ENCODE measurements around the gene RPTOR. TPM values are rescaled to one million over a fixed set of nuclear protein-coding genes. Genes with fewer than 3 reads are reported as not detected.

The RPTOR gene
- total RNA-seq, 3 donors from 2014 or later, result 76.1 to 98.3 (median 89.5) TPM

GRCh38 chr17:80671039-80671824 is 126.6 kb downstream of the RPTOR start:
- Mint-ChIP-seq H3K36me3 (ENCODE audit: insufficient read depth) (peaks cover 9% of the 10 kb centered on the region), H3K4me3 (no peak overlapping the region), H3K27me3 (ENCODE audit: low read depth) (no peaks in the 10 kb centered on the region), H3K9me3 (no peaks in the 10 kb centered on the region), H3K4me1 (ENCODE audit: low read depth) (peaks cover 75% of the 10 kb centered on the region)
- ATAC-seq, result no peak
- no peak for DNase-seq

- ATAC-seq, result no peak
- H3K9me3 Mint-ChIP-seq, result no peaks in the 10 kb centered on the region
- no peaks in the 10 kb centered on the region for H3K27me3 Mint-ChIP-seq (ENCODE audit: low read depth)
- H3K4me3 Mint-ChIP-seq, result no peak overlapping the region
- peaks cover 8% of the 10 kb centered on the region for H3K36me3 Mint-ChIP-seq (ENCODE audit: insufficient read depth)
- no peak for DNase-seq
- peaks cover 74% of the 10 kb centered on the region for H3K4me1 Mint-ChIP-seq (ENCODE audit: low read depth)
Measured at GRCh38 chr17:80671825-80672110, 127.1 kb downstream of the RPTOR start.

GRCh38 chr17:80673152-80673920 is 128.7 kb downstream of the RPTOR start:
- DNase-seq, result no peak
- H3K36me3 Mint-ChIP-seq (ENCODE audit: insufficient read depth), result peaks cover 8% of the 10 kb centered on the region
- no peaks in the 10 kb centered on the region for H3K9me3 Mint-ChIP-seq
- no peak for ATAC-seq
- no peaks in the 10 kb centered on the region for H3K27me3 Mint-ChIP-seq (ENCODE audit: low read depth)
- no peak overlapping the region for H3K4me3 Mint-ChIP-seq
- peaks cover 74% of the 10 kb centered on the region for H3K4me1 Mint-ChIP-seq (ENCODE audit: low read depth)

- Mint-ChIP-seq H3K27me3 (ENCODE audit: low read depth) (no peaks in the 10 kb centered on the region), H3K4me1 (ENCODE audit: low read depth) (peaks cover 75% of the 10 kb centered on the region), H3K4me3 (no peak overlapping the region), H3K36me3 (ENCODE audit: insufficient read depth) (peaks cover 3% of the 10 kb centered on the region), H3K9me3 (no peaks in the 10 kb centered on the region)
- DNase-seq (no peak), ATAC-seq (no peak)
Measured at GRCh38 chr17:80675438-80676095, 130.9 kb downstream of the RPTOR start.

GRCh38 chr17:80676096-80676466 is 131.4 kb downstream of the RPTOR start:
- peaks cover 70% of the 10 kb centered on the region for H3K4me1 Mint-ChIP-seq (ENCODE audit: low read depth)
- ATAC-seq (no peak), DNase-seq (no peak)
- no peak overlapping the region for H3K4me3 Mint-ChIP-seq
- H3K27me3 Mint-ChIP-seq (ENCODE audit: low read depth), result no peaks in the 10 kb centered on the region
- no peaks in the 10 kb centered on the region for H3K9me3 Mint-ChIP-seq
- peaks cover 3% of the 10 kb centered on the region for H3K36me3 Mint-ChIP-seq (ENCODE audit: insufficient read depth)

- no peak for ATAC-seq
- H3K36me3 Mint-ChIP-seq (ENCODE audit: insufficient read depth), result peaks cover 3% of the 10 kb centered on the region
- H3K9me3 Mint-ChIP-seq, result no peaks in the 10 kb centered on the region
- H3K27me3 Mint-ChIP-seq (ENCODE audit: low read depth), result no peaks in the 10 kb centered on the region
- H3K4me3 Mint-ChIP-seq, result no peak overlapping the region
- DNase-seq, result no peak
- H3K4me1 Mint-ChIP-seq (ENCODE audit: low read depth), result peaks cover 65% of the 10 kb centered on the region
Measured at GRCh38 chr17:80676564-80676963, 131.9 kb downstream of the RPTOR start.

- no peaks in the 10 kb centered on the region for H3K9me3 Mint-ChIP-seq
- peak overlapping the region; percentile 29 for H3K4me3 Mint-ChIP-seq
- ATAC-seq, result peak in 1 of 2 donors; percentile 9
- no peaks in the 10 kb centered on the region for H3K27me3 Mint-ChIP-seq (ENCODE audit: low read depth)
- H3K4me1 Mint-ChIP-seq (ENCODE audit: low read depth), result peaks cover 67% of the 10 kb centered on the region
- no peak for DNase-seq
- H3K36me3 Mint-ChIP-seq (ENCODE audit: insufficient read depth), result peaks cover 3% of the 10 kb centered on the region
Measured at GRCh38 chr17:80677214-80677756, 132.6 kb downstream of the RPTOR start.

GRCh38 chr17:80679816-80680215 is 135.2 kb downstream of the RPTOR start:
- Mint-ChIP-seq H3K4me3 (peak overlapping the region; percentile 7), H3K36me3 (ENCODE audit: insufficient read depth) (peaks cover 11% of the 10 kb centered on the region), H3K27me3 (ENCODE audit: low read depth) (no peaks in the 10 kb centered on the region), H3K9me3 (no peaks in the 10 kb centered on the region), H3K4me1 (ENCODE audit: low read depth) (peaks cover 50% of the 10 kb centered on the region)
- DNase-seq (no peak), ATAC-seq (no peak)

- no peaks in the 10 kb centered on the region for H3K9me3 Mint-ChIP-seq
- DNase-seq, result no peak
Measured at GRCh38 chr17:80681215-80681614, 136.6 kb downstream of the RPTOR start.

GRCh38 chr17:80682372-80682771 is 137.7 kb downstream of the RPTOR start:
- H3K36me3 Mint-ChIP-seq (ENCODE audit: insufficient read depth), result peaks cover 13% of the 10 kb centered on the region
- peaks cover 35% of the 10 kb centered on the region for H3K4me1 Mint-ChIP-seq (ENCODE audit: low read depth)
- no peaks in the 10 kb centered on the region for H3K27me3 Mint-ChIP-seq (ENCODE audit: low read depth)
- H3K4me3 Mint-ChIP-seq, result no peak overlapping the region
- ATAC-seq (no peak), DNase-seq (no peak)
- H3K9me3 Mint-ChIP-seq, result no peaks in the 10 kb centered on the region

More at GRCh38 chr17:80681215-80681614, 136.6 kb downstream of the RPTOR start:
- Mint-ChIP-seq H3K36me3 (ENCODE audit: insufficient read depth) (peaks cover 7% of the 10 kb centered on the region), H3K4me1 (ENCODE audit: low read depth) (peaks cover 41% of the 10 kb centered on the region), H3K27me3 (ENCODE audit: low read depth) (no peaks in the 10 kb centered on the region), H3K4me3 (no peak overlapping the region)
- ATAC-seq, result no peak

GRCh38 chr17:80683625-80684104 is 139.0 kb downstream of the RPTOR start:
- ATAC-seq, result no peak
- H3K4me3 Mint-ChIP-seq, result no peak overlapping the region
- peaks cover 22% of the 10 kb centered on the region for H3K4me1 Mint-ChIP-seq (ENCODE audit: low read depth)
- no peaks in the 10 kb centered on the region for H3K9me3 Mint-ChIP-seq
- H3K27me3 Mint-ChIP-seq (ENCODE audit: low read depth), result no peaks in the 10 kb centered on the region
- no peak for DNase-seq
- H3K36me3 Mint-ChIP-seq (ENCODE audit: insufficient read depth), result peaks cover 13% of the 10 kb centered on the region

- DNase-seq (no peak), ATAC-seq (no peak)
- Mint-ChIP-seq H3K36me3 (ENCODE audit: insufficient read depth) (peaks cover 17% of the 10 kb centered on the region), H3K27me3 (ENCODE audit: low read depth) (no peaks in the 10 kb centered on the region), H3K9me3 (no peaks in the 10 kb centered on the region), H3K4me1 (ENCODE audit: low read depth) (peaks cover 15% of the 10 kb centered on the region), H3K4me3 (no peak overlapping the region)
Measured at GRCh38 chr17:80687839-80688238, 143.2 kb downstream of the RPTOR start.

GRCh38 chr17:80689129-80689619 is 144.5 kb downstream of the RPTOR start:
- Mint-ChIP-seq H3K4me1 (ENCODE audit: low read depth) (peaks cover 15% of the 10 kb centered on the region), H3K36me3 (ENCODE audit: insufficient read depth) (peaks cover 10% of the 10 kb centered on the region), H3K4me3 (no peak overlapping the region), H3K9me3 (no peaks in the 10 kb centered on the region), H3K27me3 (ENCODE audit: low read depth) (no peaks in the 10 kb centered on the region)
- no peak for DNase-seq
- ATAC-seq, result no peak

GRCh38 chr17:80691784-80692183 is 147.1 kb downstream of the RPTOR start:
- peaks cover 38% of the 10 kb centered on the region for H3K4me1 Mint-ChIP-seq (ENCODE audit: low read depth)
- H3K36me3 Mint-ChIP-seq (ENCODE audit: insufficient read depth), result peaks cover 8% of the 10 kb centered on the region
- DNase-seq (no peak), ATAC-seq (no peak)
- H3K4me3 Mint-ChIP-seq, result no peak overlapping the region
- H3K27me3 Mint-ChIP-seq (ENCODE audit: low read depth), result no peaks in the 10 kb centered on the region
- no peaks in the 10 kb centered on the region for H3K9me3 Mint-ChIP-seq

Data from activated T-cell treated with anti-CD3 and anti-CD28 coated beads, Interleukin-2, amount 50 U/mL, for 4 hours (primary cell).